Femur (tissue), 1 donor: Measurements from ENCODE around the gene MCUR1.
"Not testable (repeated sequence)": the region's sequence is repeated elsewhere in the genome, so short reads cannot be mapped to it uniquely, and the experiment has no call there.

Experiments used
- DNase-seq: peaks from one replicate; pipeline ENCODE4 v3.0.0-alpha.2; 2017

MCUR1 gene

DNA sequence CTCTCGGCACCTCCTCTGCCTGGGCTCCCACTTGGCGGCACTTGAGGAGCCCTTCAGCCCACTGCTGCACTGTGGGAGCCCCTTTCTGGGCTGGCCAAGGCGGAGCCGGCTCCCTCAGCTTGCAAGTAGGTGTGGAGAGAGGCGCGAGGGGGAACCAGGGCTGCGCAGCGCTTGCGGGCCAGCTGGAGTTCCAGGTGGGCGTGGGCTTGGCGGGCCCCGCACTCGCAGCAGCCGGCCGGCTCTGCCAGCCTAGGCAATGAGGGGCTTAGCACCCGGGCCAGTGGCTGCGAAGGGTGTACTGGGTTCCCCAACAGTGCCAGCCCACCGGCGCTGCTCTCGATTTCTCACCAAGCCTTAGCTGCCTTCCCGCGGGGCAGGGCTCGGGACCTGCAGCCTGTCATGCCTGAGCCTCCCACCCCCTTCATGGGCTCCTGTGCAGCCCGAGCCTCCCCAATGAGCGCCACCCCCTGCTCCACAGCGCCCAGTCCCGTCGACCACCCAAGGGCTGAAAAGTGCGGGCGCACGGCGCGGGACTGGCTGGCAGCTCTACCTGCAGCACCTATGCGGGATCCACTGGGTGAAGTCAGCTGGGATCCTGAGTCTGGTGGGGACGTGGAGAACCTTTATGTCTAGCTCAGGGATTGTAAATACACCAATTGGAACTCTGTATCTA, 41.9 kb downstream of the MCUR1 start:
- DNase-seq = not testable (repeated sequence)

DNA sequence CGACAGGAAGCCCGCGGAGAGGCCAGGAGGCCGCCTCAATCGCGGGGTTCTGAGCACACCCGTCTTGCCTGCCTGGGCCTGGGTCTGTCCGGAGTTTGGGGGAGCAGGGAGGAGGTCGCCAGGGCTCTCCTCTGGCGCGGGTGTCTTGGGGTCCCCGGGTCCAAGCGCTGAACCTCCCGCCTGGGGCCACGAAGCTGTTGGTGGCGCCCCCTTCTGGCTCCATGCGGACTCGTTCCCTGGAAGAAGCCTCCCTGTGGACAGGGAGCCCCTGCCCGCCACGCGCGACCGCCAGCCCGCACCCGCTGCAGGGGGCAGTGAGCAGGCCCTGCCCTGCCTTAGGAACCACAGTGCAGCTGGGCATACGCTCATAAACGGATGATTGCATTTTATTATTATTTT, 44.7 kb downstream of the MCUR1 start:
- no peak for DNase-seq

DNA sequence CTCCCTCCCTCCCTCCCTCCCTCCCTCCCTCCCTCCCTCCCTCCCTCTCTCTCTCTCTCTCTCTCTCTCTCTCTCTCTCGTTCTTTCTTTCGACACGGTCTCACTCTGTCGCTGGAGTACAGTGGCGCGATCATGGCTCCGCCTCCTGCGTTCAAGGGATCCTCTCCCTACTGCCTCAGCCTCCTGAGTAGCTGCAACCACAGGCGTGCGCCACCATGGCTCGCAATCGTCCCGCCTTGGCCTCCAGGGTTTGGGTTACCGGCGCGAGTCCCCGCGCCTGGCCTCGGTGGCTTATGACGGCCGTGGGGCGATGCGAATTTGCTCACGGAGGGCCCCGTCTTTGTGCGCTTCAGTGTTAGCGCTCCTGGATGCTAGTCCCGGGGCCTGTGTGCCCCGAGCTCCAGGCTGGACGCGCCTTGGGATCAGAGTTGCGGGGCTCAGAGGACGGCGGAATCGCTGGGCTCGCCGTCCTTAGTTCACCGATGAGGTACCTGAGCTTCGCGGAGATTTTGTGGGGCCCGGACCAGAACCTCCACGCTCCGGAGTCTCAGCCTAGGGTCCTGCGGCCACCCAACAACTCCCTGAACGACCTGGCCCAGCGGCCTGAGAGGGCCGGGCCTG, 45.2 kb downstream of the MCUR1 start:
- DNase-seq = no peak

DNA sequence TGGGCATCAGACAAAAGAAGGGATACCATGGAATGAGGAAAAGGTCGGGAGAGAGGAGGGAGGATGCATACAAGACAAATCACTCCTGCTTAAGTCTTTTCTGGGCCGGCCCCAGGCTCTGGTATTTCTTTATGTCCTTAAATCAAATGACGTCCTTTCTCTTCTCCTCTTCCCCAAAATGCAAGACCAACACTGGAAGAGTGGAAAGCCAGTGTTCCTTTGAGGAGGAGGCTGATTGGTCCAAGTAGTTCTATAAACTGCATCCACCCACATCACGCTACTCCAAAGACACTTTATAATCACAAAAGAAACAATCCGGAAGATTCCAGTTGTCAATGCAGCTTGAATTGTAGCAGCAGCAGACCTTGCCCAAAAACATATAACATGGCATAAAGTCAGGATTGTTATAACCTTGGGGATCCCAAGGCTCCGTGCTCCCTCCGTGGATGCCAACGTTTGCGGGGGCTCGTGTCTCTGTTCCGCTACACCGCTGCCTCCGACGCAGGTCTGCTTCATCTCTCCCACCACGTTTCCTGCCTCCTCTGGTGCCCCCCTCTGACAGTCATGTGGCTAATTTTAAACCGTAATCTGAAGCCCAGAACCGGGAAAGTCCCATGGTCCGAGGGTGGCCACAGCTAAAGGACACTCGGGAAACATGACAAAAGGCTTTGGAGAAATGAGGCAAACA, 47.1 kb downstream of the MCUR1 start:
- DNase-seq = peak; percentile 76

DNA sequence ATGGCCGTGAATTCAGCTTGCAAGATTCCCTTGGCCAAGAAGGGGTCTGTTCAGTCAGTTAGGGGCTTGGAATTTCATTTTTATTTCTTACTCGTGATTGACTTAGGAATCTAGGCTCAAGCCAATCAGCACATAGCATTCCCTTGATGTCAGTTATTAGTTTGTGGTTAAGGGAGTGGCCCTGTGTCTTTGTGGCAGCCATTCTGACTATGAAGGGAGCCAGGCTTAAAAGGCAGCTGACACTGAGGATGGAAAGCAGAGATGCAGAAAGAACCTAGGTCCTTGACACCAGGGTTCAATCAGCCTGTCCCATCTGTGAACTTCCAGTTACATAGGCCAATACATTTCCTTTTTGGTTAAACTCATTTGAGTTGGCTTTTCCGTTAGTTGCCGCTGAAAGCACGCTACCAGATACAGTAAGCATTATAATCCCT, 48.1 kb downstream of the MCUR1 start:
- no peak for DNase-seq

DNA sequence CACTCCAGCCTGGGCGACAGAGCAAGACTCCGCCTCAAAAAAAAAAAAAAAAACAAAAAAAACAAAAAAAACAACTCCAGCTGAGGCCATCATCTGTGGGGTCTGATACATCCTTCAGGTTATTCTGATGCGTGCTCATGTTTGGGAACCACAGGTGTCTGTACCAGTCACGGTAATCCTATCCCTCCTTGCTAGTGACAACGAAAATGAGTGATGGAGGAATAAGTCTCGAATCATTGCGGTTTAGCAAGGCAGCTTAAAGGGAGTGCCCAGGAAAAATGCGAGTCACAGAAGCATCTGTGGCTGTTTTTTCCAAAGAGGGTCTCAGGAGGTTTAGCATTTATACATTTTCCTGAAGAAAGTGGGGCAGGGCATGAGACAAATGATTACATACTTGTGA, 48.8 kb downstream of the MCUR1 start:
- DNase-seq = no peak

DNA sequence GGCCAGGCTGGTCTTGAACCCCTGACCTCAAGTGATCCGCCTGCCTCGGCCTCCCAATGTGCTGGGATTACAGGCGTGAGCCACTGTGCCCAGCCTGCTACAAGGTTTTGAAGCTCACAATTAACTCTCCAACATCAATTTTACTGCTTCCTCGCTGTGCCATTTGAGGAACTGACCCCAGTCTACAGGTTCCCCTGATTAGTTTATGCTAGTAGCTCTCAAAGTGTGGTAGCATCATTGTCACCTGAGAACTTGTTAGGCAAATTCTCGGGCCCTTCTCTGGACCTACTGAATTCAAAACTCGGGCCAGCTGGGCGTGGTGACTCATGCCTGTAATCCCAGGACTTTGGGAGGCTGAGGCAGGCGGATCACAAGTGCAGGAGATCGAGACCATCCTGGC, 49.4 kb downstream of the MCUR1 start:
- DNase-seq = no peak

DNA sequence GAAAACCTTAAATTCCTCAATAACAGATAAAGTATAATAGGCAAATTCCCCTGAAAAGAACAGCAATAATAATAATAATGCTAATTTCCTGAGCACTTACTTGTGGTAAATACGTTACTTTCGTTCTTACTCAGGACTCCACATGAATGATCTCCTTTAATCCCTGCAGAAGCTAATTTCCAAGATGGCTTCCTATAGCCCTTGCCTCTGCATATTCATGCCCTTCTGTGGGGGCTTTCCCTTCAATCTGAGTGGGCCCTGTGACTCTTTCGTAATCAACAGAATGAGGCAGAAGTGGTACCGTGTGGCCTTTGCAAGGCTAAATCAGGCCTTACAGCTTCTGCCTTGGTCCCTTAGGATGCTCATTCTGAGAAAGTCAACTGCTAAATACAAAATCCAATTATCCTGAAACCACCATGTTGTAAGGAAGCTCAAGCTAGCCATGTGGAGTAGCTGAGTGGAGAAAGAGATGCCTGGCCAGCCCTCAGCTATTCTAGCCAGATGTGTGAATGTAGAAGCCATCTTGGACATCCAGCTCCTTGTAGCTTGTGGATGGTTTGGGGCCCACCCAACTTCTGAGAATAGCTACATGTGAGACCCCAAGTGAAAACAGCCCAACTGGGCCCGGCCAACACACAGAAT, 50.5 kb downstream of the MCUR1 start:
- no peak for DNase-seq

DNA sequence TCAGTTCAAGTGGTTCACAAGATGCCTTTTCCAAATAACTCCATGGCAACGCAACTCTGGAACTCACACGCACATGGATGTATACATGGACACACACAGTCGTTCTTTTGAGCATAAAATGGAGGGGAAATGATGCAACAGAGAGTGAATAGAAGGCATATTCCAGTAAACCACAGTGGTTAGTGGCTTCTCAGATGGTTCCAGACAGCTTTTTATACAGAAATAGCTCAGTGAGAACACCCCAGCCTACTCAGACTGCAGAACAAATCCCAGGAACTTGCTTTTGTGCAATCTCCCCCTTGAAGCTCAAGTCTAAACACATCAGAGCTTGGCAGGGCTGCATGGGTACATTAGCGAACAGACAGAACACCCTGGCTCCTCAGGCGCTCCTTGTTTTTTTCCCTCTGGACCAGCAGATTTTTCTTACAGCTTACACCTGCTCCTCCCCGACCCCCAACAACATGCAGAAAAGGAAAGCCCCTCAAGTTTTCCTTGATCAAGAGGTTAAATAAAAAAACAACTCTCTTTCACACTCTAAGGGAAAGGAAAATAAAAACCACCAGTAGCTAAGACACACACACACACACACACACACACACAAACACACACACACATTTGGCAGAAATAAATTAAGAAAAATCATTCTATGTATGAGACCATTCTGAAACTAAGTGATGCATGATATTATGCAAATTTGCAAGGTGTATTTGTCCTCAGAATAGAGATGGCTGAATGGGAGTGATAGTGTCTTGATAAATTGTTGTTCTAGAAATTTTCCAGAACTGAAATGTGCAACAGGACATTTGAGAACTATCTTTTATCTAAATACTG, 51.5 kb downstream of the MCUR1 start:
- DNase-seq = peak; percentile 70

DNA sequence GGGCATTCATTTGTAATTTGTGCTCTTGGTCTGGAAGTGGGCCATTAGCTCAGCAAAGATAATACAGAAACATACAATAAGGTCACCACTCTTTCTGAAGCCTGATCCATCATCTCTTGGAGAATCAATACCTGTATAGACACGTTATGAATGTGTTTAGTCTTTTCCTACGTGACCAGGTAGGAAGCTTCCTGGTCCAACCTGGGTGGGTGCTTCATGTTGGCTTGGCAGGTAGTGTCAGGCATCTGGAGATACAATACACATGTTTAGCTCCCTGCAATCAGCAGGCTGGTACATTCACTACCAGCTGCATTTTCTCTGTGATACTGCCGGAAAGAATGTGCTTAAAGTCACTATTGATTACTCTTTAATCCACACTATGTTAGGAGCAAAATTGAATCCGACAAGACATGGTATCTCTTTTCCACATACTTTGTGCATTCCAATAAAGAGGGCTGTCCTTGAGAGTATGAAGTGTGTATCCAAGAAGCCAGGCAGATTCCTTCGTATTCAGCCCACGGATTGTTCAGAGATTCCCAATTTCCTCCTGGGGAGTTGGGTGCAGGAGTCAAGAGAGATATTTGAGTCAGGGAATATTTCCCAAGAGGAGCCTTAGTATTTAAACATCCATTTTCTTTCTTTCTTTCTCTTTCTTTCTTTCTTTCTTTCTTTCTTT, 52.9 kb downstream of the MCUR1 start:
- DNase-seq = no peak

DNA sequence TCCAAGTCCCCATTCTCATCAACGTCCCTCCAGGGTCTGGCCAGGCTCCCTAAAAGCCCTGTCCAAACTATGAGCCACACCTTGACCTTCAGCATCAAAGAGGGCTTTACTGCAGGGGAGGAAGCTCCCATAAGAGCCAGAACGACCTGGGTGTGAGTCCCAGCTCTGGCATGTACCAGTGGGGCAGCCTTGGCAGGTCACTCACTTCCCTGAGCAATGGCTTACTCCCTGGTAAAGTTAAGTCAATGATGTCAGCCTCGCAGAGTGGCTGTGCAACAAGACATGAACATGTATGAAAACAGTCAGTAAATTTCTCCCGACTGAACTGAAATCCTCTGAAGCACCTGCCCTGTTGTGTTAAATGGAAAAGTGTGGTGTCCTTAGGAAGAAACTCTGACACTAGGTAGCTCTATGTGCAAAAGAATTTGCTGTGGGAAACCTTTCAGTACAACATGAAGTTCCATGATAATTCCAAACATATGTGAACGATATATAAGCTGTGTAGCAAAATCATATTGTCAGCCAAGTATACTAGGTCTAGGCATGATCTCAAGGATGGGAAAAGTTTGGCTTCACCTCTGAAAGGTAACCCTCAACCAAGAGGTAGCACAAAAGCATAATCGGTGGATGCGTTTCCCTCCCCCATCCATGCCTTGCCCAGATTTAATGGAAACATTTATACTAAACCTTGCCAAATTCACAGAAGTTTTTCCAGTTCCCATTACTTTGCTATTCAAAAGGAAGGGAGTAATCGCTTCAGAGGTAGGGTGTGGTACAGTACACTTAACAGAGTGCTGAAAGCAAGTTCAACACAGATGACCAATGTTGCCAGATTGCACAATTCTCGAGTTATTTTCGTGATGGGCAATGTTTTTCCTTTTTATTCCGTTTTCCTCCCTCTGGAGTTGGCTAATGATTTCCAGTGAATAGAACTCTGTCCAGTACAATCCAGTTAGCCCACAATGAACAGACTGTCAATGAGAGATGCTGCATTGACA, 53.8 kb downstream of the MCUR1 start:
- peak; percentile 54 for DNase-seq

DNA sequence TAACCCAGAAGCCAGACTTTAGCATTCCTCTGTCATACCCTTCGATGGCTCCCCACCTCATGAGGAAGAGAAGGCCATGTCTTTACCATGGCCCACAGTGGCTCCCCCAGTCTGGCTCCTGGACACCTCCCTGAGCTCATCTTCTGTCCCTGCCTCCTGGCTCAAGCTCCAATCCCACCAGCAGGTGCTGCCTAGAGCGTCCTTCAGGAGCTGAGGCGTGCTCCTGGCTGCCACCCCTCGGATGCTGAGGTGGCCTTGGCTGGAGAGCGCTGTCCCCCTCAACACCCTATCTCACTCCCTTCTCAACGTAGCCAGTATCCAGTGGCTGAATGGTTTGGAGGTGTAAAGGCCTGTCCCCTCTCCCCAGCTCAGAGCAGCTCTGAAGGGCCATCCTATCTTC, 55.3 kb downstream of the MCUR1 start:
- no peak for DNase-seq

DNA sequence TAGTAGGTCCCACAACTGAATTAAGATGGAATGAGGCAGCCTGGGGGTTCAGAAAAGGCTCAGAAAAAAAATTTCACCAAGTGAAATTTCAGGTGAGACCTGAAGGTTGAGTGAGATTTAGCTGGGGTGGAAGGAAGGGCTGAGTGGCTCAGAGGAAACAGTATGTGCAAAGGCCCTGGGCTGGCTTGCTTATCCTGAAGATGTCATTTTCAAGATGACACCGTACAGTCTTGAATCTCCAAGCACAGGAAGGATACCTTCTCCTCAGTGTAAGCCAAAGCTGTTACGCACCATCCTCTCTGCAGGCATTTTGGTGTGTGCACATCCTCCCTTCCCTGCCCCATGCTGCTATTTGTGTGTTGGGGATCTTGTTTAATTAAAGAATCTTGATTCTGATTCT, 59.7 kb downstream of the MCUR1 start:
- no peak for DNase-seq

DNA sequence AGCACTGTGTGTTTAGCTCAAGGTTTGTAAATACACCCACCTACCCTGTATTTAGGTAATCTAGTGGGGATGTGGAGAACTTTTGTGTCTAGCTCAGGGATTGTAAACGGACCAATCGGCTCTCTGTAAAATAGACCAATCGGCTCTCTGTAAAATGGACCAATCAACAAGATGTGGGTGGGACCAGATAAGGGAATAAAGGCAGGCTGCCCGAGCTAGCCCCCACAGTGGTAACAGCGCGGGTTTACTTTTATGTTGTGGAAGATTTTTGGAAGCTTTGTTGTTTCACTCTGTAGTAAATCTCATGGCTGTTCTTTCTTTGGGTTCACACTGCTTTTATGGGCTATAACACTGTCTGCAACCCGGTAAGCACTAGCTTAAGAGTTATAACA, 70.6 kb downstream of the MCUR1 start:
- no peak for DNase-seq

DNA sequence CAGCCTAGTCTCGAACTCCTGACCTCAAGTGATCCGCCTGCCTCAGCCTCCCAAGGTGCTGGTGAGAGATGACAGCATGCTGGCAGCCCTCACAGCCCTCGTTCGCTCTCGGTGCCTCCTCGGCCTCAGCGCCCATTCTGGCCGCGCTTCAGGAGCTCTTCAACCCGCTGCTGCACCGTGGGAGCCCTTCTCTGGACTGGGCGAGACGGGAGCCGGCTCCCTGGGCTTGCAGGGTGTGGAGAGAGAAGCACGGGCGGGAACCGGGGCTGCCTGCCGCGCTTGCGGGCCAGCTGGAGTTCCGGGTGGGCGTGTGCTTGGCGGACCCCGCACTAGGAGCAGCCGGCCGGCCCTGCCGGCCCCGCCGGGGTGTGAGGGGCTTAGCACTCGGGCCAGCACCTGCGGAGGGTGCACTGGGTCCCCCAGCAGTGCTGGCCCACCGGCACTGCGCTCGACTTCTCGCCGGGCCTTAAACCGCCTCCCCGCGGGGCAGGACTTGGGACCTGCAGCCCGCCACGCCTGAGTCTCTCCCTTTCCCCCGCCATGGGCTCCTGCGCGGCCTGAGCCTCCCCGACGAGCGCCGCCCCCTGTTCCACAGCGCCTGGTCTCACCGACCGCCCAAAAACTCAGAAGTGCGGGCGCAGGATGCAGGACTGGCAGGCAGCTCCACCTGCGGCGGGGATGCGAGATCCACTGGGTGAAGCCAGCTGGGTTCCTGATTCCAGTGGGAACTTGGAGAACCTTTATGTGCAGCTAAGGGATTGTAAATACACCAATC, 71.2 kb downstream of the MCUR1 start:
- no peak for DNase-seq

DNA sequence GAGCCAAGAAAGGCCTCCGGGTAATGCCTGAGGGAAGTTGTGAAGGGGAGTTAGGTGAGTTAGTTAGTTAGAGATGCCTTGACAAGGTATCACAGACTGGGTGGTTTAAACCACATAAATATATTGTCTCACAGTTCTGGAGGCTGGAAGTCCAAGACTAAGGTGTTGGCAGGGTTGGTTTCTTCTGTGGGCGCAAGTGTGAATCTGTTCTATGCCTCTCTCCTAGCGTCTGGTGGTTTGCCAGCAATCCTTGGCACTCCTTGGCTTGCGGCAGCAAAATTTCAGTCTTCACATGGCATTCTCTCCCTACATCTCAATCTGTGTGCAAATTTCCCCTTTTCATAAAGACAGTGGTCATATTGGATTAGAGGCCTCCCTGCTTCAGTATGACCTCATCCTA, 73.0 kb downstream of the MCUR1 start:
- DNase-seq = no peak
